ENCODE data around the gene TNFAIP8L3.
"Not testable (repeated sequence)": the region's sequence is repeated elsewhere in the genome, so short reads cannot be mapped to it uniquely, and the experiment has no call there.

Gene TNFAIP8L3

DNA sequence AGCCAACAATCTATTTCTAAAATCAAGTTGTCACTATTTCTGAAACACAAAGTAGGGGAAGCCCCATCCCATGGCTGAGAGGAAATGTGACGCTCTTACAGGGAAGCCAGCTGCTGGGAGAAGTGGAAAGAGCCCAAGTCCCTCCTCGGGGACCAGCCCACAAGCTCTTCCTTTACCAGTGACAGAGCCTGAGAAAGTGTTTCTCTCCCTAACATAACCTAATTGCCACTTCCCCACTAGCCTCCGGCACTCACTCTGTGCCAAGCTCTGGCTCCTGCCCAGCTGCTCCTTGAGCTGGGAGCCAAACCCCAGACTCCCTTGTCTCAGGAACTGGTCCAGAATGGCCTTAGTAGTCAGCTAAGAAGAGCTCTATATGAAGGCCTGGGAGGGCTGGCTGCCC, 42.9 kb downstream of the TNFAIP8L3 start:
- DNase-seq, result no peak

GRCh38 chr15:51049081-51049480, 45.6 kb downstream of the TNFAIP8L3 start:
- no peak for DNase-seq

DNA sequence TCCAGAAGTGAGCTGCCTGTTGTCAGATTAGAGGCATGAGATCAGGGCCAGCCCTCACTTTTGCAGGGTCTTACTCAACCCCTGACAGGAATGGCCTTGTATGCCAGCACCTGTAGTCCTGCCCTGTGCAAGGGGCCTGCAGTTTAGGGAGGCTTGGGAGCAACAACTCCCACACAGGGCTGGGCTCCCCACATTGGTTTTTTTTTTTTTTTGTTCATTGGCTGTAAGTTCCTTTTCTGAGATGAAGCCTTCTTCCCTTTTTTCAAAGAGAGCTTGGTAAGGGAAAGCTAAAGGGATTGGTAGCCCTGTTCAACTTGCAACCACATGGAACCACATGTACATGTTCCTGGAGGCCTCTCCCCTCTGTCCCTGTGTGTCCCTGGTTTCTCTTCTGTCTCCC, 46.4 kb downstream of the TNFAIP8L3 start:
- DNase-seq, result no peak

GRCh38 chr15:51046799-51047449, 47.8 kb downstream of the TNFAIP8L3 start:
- no peak for DNase-seq

DNA sequence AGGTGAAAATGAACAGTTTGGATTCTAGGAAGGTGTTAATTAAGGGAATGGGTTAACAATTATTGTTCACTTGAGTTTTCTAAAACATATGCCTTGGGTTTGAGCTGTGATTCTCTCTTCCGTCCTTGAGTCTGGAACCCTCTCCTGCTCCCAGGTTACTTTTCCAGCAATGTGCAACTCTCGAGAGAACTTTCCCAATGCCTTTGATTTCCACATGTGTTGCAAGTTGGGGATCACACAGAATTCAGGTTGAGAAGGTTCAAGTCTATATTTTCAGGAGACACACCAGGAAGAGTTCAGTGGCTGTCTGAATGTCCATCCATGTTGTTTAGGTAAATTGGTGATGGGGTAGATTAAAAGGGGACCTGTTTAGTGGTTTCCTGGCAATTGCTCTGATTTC, 48.7 kb downstream of the TNFAIP8L3 start:
- no peak for DNase-seq

DNA sequence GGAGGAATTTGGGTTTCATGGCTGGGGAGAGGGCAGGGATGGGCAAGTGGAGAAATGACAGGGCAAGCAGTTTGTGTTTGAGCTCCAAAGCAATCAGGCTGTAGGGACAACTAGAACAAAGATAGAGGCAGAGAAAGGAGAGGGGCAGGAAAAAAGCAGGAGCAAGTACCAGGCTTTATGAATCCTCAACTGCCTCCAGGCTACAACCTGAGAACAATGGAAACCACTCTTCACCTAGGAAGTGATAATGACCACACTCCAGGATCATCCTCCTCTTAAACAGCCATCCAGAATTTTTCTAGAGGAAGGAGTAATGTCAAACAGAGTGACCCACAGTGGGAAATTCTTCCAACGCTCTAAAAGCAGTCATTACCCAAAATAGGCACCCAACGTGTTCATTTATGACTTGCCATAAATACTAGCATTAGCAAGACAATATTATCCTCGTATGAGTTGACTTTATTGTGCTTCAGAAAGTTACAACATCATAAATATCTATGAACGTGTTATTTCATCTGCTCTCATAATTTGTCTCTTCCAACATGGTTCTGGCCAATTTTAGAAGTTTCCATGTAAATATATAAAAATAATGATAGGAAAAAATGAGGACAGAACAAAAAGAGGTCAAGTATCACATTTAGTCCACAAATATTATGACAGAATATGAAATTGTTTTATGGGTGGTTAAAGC, 50.5 kb downstream of the TNFAIP8L3 start:
- DNase-seq, result no peak

DNA sequence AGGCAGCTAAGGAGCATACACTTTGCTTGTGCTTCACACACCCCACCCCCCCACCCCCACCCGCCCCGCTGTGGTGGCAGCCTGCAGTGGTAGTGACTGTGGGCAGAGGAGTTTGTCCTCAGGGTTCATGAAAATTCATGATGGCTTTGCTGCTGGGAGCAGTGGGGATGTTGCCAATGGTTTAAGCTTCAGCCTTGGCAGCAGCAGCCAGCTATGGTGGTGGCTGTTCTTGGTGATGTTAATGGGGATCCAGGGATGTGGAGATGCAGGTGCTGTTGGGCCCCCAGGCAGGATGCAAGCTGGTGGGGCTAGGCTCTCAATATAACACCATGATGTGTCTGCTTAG, 55.8 kb downstream of the TNFAIP8L3 start:
- DNase-seq, result no peak

DNA sequence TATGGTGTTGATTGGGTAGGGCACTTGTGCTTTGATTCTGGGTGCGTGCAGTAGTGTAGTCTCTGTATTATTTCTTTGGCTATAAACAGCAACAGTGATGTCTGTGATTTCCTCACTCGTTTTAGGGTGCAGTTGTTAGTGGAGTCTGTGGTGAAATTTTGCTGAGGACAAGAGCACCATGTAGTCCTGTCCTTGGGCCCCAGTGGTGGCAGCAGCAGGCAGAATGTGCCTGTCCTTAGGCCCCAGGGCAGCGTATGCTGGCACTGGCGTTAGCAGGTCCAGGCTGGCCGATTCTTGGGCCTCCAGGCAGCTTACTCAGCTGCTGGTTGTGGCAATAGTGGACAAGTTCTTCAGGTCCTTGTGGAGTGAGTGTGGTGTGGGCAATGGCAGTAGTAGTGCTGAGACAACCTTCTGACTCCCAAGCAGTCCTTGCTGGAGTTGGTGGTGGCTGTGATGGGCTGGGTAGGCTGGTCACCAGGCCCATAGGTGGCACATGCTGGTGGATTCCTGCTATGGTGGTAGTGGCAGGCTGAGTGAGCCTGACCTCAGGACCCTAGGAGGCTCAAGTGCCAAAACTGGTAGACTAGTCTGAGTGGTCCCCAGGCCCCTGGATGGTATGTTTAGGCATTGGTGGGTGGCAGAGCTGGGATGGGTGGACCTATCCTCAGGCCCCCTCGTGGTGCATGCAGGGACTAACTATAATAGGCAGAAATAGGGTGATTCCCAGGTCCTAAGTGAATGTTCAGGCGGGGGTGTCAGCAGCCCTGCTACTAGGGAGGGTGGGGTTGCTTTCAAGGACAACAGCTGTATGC, 56.3 kb downstream of the TNFAIP8L3 start:
- no peak for DNase-seq

DNA sequence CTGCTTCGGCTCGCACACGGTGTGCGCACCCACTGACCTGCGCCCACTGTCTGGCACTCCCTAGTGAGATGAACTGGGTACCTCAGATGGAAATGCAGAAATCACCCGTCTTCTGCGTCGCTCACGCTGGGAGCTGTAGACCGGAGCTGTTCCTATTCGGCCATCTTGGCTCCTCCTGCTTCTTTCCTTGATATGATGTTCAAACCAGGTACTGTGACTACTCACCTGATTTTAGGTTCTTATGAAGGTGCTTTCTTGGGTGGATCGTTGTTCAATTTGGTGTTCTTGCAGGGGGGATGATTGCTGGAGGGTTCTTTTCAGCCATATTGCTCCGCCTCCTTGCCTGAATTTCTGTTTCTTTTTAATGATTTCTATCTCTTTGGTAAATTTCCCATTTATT, 57.2 kb downstream of the TNFAIP8L3 start:
- not testable (repeated sequence) for DNase-seq

- DNase-seq, result no peak
Measured at GRCh38 chr15:51030649-51031316, 63.9 kb downstream of the TNFAIP8L3 start.

DNA sequence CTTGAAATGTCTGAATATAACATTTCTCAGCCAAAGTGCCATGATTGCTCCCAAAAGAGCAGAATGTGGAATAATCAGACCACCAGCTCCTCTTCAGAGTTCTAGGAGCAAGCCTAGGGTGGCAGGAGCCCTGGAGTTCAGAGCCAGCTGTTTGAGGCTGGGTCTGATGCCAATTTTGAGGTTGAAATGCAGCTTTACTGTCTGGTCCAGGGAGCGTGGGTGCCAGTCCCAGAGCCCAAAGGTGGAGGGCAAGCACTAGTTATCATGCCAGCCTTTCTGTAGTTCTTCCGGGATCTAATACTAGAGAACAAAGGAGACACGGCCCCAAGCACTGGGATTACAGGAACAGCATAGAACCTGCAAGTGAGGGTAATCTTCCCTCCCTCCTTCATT, 69.3 kb downstream of the TNFAIP8L3 start:
- no peak for DNase-seq

DNA sequence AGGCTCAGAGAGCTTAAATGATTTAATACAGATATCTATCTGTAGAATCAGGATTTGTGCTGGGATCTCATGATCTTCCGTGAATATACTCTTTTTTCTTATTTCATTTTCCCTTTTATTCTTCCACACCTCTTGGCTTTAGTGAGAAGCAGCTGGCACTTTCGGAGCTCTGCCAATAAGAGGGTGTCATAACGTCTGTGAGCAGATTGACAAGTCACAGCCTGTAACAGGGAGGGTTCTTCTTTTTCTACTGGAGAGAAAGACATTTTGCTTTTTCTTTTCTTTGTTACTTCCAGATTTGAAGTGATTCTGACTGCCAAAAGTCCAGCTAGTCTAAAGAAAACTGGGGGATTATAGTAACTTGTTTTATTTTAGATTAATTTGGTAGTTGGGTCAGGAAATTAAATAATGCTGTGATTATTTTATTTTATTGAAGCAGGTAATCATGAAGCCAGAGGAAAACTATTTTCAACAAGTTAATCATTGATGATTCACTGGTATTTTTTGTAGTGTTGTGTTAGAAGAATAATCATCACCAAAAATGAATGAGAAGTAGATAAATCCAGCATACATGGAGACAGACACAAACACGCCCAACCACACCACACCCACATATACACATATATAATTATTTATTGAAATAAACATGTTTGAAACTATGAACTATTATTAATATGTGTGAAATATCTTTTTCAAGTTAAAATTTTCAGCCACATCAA, 69.8 kb downstream of the TNFAIP8L3 start:
- no peak for DNase-seq

DNA sequence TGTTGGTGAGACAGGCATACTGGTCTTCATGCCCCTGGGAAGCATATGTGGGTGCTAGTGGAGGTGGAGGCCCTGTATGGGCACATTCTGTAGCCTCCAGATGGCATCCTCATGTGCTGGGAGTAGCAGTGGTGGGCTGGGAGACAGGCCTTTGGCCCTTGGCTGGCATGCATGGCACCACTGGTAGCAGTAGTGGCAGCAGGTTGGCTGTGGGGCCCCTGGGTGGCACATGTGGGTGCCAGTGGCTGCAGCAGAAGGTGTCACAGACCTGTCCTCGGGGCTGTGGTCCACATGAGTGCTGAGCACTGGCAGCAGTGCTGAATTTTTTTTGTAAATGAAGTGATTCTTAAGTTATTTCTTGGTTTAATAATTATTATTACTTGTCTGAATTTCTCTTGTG, 71.2 kb downstream of the TNFAIP8L3 start:
- no peak for DNase-seq

DNA sequence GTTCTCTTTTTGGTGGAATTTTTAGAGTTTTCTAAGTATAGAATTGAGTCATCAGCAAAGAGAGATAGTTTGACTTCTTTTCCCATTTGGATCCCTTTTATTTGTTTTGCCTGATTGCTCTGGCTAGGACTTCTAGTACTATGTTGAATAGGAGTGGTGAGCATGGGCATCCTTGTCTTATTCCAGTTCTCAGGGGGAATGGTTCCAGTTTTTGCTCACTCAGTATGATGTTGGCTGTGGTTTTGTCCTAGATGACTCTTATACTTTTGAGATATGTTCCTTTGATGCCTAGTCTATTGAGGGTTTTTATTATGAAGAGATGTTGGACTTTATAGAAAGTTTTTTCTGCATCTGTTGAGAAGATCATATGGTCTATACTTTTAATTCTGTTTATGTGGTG, 72.5 kb downstream of the TNFAIP8L3 start:
- DNase-seq, result no peak

GRCh38 chr15:51016615-51017014, 78.1 kb downstream of the TNFAIP8L3 start:
- DNase-seq, result no peak

GRCh38 chr15:51011212-51011611, 83.5 kb downstream of the TNFAIP8L3 start:
- DNase-seq, result no peak

GRCh38 chr15:51007131-51007666, 87.5 kb downstream of the TNFAIP8L3 start:
- DNase-seq, result no peak

Measured in activated CD4-positive, alpha-beta T cell treated with anti-CD3 and anti-CD28 coated beads for 1 hour (primary cell).